NOMO-1 (cell line): ENCODE results near the gene QPCT.

ENCODE experiments used
- DNase-seq, 2 experiments: peaks; one replicate each; lab custom pipeline; 2025; ENCODE audit not compliant: unreplicated experiment in 2 of 2; lab: John Stamatoyannopoulos, UW

The QPCT gene

DNA sequence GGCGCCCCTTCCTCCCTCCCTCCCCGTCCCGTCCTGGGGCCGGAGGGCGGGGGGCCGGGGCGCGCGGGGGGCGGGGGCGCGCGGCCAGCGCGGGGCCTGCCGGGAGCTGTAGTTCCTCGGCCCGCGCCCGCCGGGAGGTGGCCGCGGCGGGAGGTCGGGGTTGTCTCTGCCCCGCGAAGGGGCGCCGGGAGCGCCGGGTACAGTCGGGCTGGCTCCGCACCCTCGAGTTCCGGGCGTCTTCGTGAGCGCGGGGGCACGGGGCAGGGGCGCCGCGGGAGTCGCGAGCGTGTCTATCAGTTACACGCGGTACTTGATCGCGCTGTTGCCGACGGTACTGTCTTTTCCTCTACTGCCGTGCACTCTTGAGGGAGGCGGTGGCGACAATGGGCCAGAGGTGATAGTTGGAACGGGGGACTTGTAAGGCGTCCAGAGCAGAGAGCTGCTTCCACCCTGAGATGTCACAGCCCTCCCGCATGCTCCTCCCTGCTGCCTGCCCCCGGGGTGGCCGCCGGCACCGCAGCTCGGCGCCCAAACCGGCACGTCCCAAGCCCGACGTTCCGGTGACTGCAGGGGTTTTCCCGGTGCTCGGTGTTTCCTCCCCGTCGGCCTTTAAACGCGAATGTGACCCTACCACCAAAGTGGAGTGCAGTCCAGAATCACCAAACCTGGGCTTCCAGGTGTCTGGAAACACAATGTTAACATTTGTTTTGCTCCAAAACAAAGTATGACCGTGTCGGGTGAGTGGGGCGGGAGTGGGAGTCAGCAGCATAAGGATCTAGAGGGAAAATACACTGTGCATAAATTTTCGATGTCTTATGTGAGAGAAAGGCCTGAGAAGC, 19.4 kb upstream of the QPCT start, which contains the start of gene PRKD3:
PRKD3 (minus strand) TSS at position 48 of the 839 bp plus-strand sequence. CDS start 8,309 bp downstream, outside the sequence.
- peak; percentile 32 to 65 for DNase-seq

DNA sequence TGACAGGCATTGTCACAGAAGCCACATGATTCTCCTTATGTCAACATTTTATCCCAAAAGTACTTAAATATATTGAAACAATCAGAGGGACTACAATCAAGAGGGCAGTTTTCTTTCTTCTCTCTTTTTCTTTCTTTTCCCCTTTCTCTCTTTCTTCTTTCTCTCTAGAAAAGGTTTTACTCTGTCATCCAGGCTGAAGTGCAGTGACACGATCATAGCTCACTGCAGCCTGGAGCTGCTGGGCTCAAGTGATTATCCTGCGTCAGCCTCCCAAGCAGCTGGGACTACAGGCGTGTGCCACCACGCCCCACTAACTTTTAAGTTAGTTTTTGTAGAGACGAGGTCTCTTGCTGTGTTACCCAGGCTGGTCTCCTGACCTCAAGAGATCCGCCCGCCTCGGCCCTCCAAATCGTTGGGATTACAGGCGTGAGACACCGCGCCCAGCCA, 18.8 kb upstream of the QPCT start:
- no peak for DNase-seq

DNA sequence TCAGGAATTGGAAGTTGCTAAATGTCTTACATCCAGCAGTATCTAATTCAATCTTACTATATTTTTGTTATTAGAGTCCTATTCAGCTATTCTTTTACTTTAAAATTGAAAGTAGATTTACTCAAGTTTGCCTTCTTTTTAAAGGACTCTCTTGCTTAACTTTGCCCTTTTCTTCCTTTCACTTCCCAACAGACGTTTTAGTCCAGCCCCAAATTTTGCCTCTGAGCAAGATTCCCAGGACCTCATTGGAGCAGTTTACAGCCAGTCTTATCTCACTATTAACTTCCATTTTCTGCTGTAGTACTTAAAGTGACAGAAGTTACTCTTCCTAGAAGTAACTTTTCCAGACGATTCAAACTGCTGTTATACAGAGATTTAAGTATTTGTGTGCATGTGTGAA, 18.1 kb upstream of the QPCT start:
- peak in 1 of 2 experiments; percentile 36 for DNase-seq

DNA sequence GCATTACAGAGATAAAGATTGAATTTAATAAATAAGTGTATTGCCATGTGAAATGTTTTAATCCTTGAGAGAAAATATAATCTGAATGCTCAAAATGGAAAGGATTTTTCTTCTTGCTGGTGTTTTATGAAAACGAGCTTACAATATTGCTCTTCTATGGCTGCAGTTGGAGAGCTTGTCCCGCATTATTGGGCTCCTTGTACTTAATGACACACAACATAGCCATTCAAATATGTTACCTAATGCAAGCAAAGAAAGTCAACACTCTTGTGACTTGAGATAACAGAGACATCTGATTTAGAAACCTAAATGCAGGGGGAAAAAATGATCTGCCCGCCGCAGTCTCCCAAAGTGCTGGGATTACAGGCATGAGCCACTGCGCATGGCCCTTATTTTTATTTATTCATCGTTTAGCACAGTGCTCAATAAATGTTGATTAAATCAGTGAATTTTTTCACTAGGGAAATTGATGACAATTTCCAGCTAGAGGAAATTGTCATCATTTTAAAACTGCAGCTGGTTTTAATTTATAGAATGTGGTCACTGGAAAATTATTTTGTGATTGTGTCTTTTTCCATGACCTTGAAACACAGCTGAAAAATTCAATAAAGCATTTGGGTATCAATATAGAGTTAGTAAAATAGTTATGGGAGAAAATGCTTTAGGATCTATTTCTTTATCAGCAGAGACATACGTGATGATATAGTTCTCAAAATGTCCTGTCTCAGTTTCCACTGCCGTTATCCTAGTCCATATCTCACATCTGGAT, 17.4 kb upstream of the QPCT start:
- DNase-seq: no peak

DNA sequence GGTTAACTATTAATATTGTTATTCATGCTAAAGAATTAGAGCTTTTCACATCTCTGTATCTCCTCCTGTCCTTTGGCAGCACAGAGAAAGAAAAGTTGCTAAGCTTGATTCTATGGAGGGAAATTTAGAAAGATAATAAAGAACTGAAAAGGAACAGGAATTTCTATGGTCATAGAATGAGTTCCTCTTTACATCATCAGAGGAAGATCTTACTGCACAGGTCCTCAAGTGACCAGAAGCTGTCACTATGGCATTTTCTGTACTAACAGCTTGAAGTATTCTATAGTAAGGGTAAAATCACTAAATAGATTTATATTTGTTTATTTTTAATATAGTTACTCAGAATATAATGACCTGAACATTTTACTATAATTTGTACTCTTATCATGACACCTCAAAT, 13.7 kb upstream of the QPCT start:
- DNase-seq: peak in 1 of 2 experiments; percentile 14

DNA sequence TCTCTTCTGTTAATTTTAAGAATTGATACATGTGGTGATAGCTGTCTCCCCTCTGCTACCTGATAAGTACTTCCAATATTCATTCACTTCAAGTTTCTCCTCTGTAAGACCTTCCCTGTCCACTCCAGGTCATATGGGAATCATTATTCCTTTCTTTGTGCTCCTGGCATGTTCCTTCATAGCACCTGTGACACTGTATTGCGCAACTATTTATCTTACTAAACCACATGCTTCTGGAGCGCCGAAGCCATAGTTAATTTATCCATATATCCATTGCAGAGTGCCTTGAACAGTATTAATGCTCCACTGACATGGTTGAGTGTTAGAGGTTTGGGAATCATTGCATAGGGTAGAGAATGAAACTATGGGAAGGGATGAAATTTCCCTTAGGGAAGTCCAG, 11.9 kb upstream of the QPCT start:
- DNase-seq: no peak

DNA sequence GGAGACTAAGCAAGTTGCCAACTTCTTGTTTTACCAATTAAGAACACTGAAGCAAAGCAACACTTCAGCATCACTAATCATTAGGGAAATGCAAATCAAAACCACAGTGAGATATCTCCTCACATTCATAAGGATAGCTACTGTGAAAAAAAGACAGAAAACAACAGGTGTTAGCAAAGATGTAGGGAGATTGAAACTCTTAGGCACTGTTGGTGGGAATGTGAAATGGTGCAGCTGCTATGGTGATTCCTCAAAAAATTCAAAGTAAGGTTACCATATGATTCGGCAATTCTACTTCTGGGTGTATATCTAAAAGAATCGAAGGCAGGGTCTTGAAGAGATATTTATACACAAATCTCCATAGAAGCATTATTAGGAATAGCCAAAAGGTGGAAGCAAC, 11.2 kb upstream of the QPCT start:
- DNase-seq: no peak

DNA sequence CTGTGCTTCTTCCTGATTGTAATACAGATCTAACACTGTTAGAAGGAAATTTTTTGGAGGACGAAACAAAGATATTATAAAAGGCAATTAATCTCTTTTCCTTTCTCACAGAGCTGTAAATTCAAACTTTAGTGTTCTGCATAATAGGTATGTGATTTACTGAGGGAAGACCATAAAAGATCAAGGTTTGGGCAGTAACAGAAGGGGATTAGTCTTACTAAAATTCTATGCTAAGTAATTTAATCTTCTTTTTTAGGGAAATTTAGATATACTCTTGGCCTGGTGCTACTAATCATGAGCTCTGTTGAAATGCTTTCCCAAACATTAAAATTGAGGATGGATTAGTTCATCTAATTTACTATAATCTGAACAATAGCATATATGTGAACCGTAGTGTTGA, 8.8 kb upstream of the QPCT start:
- DNase-seq: no peak

DNA sequence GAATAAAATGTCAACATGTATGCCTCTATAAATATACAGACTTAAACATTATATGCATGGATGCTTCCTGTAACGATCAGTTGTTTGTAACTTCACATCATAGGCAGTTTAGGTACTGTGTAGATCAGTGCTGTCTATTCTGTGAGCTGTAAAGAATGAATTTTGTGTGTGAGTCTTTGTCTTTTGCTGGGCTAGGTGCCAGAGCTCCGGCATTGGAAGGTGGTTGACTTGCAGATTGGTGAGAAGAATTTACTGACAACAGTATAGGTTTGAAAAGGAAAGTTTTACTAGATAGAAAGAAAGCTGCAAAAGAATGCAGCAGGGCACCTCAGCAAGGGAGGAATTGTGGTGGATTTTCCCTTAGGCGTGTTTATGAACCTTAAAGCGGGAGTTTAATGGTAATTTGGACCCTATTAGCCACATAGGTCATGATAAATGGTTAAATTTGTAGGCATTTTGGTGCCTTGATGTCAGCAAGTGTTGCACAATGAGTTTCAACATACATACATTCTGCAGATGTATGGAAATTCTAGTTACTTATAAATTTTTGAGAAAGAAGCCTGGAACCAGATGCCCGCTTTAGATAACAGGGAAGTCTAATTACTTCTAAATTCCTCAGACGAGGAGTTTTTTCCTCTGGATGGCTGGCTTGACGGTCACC, 6.7 kb upstream of the QPCT start:
- no peak for DNase-seq

DNA sequence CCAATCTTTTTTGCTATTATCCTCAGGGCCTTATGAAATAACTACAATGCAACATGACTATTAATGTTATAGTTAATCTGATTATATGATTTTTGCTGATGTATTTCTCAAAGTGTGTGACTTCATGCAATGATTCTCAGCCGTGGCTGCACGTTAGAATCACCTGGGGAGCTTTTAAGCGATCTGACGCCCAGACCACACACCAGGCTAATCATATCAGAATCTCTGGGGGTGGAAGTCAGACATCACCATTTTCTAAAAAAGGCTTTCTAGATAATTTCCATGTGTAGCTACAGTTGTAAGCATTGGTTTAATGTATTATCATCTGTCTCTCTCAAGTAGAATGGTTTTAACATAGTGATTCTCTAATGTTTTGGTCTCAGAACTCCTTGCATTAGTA, 5.5 kb upstream of the QPCT start:
- DNase-seq: no peak

DNA sequence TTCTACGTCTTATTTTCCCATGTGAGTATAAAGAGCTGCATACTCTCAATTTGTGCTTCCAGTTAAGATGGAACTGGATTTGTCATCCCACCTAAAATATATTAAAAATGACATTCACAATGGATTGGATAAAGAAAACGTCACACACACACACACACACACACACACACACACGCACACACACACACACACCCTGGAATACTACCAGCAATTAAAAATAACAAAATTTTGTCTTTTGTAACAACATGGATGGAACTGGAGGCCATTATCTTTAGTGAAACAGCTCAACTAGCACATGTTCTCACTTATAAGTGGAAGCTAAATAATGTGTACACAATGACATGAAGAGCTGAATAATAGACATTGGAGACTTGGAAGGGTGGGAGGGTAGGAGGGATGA, 3.8 kb upstream of the QPCT start:
- DNase-seq: no peak

DNA sequence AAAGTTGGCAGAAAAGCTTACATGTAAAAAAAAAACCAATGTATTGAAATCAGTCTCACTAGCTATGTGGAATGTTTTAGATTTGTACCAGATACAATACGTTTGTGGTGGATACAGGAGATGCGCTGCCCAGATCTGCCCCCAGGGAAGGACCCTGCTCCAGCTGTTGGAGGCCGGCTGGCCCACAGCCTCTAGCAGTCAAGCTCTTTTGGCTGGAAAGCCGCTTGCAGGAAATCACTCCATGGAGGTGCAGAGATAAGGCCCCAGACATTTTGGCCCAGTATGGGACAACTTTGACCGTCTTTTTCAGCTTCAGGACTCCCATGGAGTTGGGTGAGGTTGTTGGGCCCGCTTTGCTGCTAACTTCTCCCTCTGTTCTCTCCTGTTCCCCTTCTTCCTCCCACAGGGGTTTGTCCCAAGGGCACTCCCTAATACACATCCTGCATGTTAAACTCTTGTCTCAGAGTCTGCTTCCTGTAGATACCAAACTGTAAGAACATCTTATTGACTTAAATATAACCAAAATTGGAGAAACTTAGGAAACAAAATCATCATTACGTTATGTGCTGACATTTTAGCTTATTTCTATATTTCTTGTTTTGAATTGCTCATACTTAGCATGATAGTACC, 1.7 kb upstream of the QPCT start:
- DNase-seq: no peak

DNA sequence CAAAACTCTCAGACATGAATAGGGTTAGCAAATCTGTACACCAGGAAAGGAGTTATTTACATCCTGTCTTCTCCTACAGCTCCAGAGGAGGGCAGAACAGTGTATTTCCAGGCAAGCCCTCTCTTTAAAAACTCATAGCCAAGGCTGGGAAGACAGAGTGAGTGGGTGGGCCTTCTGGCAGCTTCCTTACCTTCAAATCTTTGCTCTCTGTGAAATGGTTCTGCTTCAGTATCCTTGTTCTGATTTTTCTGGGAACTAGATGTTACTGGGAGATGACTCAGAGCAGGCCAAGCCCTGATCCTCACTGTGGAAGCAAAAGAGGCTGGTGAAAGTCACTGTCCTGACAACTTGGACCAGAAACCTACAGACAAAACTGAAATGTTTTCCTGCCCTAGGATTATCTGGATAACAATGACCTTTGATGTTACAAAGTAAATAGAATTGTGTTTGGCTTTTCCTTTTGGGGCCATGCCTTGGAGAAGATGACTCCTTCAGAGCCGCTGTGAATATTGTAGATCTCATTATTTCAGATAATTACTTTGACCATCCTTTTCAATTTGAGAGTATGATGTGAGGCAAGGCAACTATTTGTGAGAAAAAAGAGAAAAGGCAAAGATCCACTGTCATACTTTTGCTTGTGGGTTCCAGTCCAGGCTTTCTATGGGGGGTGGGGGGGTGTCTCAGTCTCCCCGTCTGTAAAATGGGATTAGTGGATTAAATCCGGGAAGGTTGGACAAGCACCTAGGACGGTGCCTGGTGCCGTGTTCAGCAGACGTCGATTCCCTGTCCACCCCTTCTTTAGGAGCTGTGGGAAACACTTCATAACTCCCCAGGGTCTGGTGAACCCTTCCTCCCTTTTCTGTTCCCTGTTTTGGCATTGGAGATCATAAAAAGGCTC, 644 bp upstream of the QPCT start:
- DNase-seq: no peak

DNA sequence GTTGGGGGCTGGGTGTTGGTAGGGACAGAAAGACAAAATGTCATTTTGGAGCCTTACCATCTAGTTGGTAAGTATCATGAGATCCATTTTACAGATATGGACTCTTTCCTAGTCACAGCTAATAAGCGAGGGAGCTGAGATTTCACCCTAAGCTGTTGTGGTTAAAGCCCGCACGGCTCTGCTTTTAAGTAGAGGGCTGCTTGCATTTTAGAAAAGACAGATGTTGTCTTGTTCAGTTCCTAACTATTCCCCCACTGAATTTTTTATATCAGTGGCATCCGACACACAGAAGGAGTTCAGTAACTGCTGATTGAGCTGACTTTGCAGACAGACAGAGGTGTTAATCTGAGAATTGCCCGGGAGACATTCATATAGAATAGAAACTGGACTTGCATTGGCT, 3.7 kb downstream of the QPCT start:
- DNase-seq: no peak

DNA sequence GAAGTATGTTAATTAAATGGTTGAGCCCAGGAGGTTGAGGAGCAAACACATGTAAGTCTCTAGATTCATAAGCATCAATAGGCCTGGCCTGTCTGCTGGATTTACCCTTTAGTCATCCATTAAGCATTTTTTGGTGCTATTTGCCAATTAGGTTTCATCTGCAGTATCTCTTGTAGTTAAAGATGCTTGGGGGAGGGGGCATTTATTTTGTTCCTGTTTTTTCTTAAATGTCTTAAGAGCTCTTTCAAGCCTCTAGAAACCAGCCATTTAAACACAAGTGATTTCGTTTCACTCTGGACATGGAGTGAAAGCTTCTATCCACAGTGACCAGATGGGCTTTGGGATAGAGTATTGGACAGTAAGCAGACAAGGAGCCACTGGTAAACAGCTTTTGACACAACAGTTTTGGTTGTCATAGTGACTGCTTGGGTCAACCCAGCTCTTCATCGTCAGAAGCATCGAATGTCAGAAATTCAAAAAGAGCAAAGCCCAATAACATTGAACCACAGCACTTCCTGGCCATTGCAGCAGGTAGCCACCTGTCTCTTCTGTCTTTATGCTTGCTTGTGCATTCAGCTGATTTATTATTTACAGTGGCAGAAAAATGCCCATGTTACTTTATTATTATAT, 4.9 kb downstream of the QPCT start:
- peak; percentile 40 to 54 for DNase-seq

DNA sequence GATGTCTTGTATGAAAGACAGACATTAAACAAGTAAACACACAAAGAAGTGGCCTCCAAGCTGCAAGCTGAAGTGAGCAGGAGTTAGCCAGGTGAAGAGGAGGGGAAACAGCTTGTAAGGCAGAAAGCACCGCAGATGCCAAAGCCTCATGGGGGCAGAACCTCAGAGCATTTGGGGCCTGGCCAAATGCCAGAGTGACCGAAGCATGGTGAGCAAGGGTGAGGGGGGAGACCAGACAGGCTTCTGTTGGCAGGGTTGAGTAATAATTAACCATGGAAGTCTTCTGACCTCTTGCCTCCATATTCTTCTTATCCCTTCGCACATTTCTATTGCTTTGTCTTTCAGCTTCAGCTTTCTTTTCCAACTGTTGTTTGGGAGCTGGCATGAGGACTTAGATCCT, 5.6 kb downstream of the QPCT start:
- no peak for DNase-seq

DNA sequence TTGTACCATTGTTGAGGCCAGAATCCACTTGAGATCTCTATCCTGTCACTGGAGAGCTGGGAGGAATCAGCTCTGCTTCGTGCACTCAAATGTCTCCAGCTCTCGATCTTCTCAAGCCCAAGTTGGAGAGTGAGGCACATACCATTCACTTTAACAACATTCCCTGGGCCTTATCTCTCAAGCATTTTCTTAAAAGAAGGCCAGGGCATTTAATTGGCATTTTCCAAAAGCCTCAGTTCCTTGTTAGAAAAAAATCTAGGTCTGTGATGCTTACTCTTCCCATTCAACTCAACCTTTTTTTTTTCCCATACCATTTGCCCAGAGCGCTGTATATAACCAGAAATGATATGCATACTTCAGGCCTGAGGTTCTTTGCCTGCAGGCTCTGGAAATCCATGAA, 10.1 kb downstream of the QPCT start:
- DNase-seq: no peak

DNA sequence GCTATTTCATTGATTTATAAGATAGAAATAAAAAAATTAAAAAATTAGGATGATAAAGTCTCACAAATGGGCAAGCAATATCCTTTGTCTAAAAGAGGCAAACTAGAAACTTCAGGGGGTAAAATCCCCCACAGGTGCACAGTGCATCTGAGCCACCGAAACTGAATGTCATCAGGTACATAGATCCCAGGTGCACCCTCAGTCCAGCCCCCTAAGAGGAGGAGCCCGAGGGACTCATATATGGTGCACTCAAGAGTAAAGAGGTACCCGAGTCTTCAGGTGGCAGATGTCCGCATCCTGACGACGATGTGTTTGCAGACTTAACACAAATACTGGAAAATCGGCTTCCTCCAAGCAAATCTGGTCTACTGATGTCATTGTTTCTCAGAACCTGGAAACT, 11.3 kb downstream of the QPCT start:
- DNase-seq: no peak

DNA sequence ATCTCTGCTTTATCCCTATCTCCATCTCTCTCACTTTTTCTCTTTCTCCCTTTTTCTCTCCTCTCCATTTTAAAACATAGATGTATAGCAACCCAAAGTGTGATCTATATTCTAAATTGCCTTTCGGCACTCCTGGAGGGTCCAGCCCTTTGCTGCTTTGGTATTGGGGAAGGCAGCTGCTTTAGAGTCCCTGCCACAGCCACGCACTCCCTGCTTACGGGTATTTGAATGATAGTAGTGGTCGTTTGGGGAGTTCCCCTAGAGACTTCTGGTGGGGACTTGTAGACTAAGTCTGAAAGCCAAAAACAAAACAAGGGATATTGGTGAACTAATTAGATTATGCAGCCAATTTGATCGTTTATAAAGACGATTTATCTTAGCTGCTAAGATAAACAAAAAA, 11.9 kb downstream of the QPCT start:
- DNase-seq: no peak

DNA sequence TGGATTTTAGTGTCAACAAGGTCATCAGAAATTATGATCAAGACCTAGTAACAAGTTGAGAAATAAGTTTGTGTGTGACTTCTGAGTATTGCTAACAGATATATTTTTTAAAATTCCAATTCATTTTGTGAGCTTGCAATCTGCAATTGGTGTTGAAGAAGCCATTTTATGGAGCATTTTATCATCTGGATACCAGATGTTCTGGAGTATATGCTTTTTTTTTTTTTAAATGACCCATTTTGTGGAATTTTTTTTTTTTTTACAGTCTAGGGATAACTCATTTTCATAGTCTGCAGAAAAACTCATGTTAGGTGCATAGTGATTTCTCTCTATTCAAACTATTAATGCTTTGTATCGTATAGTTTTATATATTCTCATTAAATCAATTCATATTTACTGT, 12.6 kb downstream of the QPCT start:
- DNase-seq: no peak
